ENCODE results near the gene SNX33.

SNX33 gene, protein sequence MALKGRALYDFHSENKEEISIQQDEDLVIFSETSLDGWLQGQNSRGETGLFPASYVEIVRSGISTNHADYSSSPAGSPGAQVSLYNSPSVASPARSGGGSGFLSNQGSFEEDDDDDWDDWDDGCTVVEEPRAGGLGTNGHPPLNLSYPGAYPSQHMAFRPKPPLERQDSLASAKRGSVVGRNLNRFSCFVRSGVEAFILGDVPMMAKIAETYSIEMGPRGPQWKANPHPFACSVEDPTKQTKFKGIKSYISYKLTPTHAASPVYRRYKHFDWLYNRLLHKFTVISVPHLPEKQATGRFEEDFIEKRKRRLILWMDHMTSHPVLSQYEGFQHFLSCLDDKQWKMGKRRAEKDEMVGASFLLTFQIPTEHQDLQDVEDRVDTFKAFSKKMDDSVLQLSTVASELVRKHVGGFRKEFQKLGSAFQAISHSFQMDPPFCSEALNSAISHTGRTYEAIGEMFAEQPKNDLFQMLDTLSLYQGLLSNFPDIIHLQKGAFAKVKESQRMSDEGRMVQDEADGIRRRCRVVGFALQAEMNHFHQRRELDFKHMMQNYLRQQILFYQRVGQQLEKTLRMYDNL

GRCh38 chr15:75647370-75648155 lies at the start of gene SNX33:
TSS of gene SNX33 (plus strand) at chr15:75647912. CDS start at chr15:75649103, 1,191 bp downstream.
- in situ Hi-C loops (cut with MboI; ENCODE audit: low sequenced_read_pairs) = loop anchor here (25.0 kb wide), 1 partner anchor 635 kb away; the partner anchor contains the start of gene PPCDC

- in situ Hi-C loops (cut with MboI; ENCODE audit: low sequenced_read_pairs) = no loop called here
Observed at GRCh38 chr15:75598361-75598760, 49.4 kb upstream of the SNX33 start.

DNA sequence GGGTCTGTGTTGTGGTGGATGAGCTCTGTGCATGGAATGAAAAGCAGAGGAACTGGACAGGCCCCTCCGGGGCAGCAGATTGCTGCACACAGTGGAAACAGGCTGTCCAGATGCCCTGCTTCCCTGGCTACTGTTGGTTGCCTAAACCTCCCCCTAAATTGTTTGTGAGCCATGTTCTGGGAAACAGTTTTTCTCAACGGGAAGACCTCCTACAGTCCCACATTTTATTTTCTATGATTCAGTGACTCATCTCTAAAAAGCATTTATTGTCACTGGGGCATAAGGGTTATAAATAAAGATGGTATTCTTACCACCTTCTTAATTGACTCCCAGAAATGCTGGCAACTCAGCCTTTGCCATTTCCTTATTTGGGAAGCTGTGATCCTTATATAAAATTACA lies 48.3 kb upstream of the SNX33 start:
- in situ Hi-C loops (cut with MboI; ENCODE audit: low sequenced_read_pairs) = no loop called here

- in situ Hi-C loops (cut with MboI; ENCODE audit: low sequenced_read_pairs) = no loop called here
Observed at GRCh38 chr15:75606026-75606425, 41.7 kb upstream of the SNX33 start.

GRCh38 chr15:75606711-75607699 lies 40.7 kb upstream of the SNX33 start:
- in situ Hi-C loops (cut with MboI; ENCODE audit: low sequenced_read_pairs) = no loop called here

GRCh38 chr15:75616766-75617165 lies 30.9 kb upstream of the SNX33 start:
- in situ Hi-C loops (cut with MboI; ENCODE audit: low sequenced_read_pairs) = no loop called here

- in situ Hi-C loops (cut with MboI; ENCODE audit: low sequenced_read_pairs) = no loop called here
Observed at GRCh38 chr15:75620058-75620820, 27.5 kb upstream of the SNX33 start.

DNA sequence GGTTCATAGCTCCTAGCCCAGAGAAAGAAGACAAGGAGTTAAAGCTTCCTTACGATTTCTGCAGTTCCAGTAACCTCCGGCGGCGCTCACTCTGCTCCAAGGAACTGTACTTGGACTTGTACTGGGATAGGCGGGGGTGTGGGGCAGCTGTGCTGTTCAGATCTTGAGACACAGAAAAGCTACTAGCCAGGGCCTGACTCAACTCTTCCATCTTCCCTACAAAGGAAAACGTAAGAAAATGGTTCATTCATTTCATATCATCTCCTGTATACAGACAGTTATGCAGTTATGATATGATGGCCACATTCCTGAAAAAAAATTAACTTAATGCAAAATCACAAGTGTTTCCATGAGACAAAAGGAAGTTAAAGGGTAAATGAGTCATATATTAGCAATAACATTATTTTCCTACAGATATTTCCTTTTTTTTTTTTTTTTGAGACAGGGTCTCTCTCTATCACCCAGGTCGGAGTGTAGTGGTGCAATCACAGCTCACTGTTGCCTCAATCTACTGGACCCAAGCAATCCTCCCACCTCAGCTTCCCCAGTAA lies 26.8 kb upstream of the SNX33 start:
- in situ Hi-C loops (cut with MboI; ENCODE audit: low sequenced_read_pairs) = no loop called here

DNA sequence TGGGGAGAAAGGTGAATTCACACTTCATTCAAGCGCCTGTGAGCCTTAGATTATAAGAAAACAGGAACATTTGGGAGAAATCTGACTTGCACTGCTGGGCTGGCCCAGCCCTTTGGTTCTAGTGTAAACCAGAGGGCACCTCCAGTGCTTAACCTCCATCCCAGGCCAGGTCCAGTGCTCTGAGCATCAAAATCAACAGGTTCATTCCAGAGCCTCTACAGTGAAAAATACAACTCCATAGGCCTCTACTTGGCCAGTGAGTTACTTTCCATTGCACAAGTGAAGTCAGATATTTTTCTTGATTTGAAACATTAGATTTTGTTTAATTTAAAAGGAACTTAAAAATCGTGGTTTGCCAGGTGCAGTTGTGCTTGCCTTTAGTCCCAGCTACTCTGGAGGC lies 25.2 kb upstream of the SNX33 start:
- in situ Hi-C loops (cut with MboI; ENCODE audit: low sequenced_read_pairs) = no loop called here

DNA sequence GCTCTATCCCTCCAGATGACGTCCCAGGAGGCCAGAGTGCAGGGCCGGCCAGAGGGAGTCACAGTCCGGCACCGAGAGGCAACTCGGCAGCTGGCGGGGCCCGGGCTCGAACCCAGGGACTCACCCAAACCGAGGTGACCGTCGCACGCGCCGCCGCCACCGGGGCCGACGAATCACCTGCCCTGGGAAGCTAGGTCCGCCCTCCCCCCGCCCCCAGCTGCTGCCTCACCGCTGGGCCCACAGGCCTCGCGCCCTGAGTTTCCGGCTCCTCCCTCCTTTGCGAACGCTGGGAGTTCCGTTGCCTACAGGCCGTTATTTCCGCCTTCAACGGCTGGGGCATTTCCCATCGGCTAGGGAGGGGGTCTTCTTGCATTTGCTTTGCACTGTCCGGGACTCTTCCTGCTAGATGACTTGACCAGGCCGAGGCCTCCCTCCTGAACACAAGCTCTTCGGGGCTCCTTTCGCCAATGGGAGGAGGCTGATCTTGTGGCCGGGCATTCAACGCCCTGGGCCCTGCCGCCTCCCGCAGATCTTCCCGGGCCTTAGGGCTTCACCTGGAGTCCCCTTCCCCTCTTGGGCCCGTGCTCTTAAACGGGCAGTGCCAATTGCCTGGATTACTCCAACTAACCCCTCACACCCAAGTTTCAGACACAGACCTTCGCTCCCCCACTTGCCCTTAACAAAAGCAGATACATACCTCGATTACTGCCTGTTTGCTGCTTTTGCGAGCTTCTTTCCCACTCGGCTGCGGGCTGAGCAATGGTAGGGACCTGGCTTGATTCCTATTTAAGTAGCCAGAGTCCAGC lies 22.0 kb upstream of the SNX33 start, which contains the start of gene SNUPN:
SNUPN (minus strand) TSS at position 184 of the 806 bp plus-strand sequence. CDS start 4,674 bp downstream, outside the sequence.
- in situ Hi-C loops (cut with MboI; ENCODE audit: low sequenced_read_pairs) = loop anchor here (25.0 kb wide), 1 partner anchor 613 kb away; the partner anchor contains the start of gene PPCDC

GRCh38 chr15:75631935-75632334 lies 15.8 kb upstream of the SNX33 start:
- in situ Hi-C loops (cut with MboI; ENCODE audit: low sequenced_read_pairs) = loop anchor here (25.0 kb wide), 1 partner anchor 620 kb away; the partner anchor contains the start of gene PPCDC

DNA sequence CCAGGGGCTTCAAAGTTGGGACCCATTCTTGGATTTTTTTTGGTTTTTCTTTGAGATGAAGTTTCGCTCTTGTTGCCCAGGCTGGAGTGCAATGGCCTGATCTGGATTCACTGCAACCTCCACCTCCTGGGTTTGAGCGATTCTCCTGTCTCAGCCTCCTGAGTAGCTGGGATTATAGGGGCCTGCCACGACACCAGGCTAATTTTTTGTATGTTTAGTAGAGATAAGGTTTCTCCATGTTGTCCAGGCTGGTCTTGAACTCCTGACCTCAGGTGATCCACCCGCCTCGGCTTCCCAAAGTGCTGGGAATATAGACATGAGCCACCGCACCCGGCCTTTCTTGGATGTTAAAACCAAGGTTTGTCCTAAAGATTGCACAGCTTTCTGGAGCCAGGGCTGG lies 13.8 kb upstream of the SNX33 start:
- in situ Hi-C loops (cut with MboI; ENCODE audit: low sequenced_read_pairs) = loop anchor here (25.0 kb wide), 1 partner anchor 622 kb away; the partner anchor contains the start of gene PPCDC

DNA sequence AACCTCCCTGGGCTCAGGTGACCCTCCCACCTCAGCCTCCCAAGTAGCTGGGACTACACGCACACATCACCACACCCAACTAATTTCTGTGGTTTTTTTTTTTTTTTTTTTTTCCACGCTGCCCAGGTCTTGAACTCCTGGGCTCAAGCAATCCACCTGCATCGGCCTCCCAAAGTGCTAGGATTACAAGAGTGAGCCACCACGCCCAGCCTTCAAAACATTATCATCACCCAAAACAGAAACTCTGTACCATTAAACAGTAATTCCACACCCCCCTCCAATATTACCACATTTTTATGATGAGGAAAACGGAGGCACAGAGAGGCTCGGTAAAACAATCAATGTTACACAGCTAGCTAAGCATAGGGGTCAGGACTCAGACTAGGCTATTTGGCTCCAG lies 11.7 kb upstream of the SNX33 start:
- in situ Hi-C loops (cut with MboI; ENCODE audit: low sequenced_read_pairs) = loop anchor here (25.0 kb wide), 1 partner anchor 624 kb away; the partner anchor contains the start of gene PPCDC

DNA sequence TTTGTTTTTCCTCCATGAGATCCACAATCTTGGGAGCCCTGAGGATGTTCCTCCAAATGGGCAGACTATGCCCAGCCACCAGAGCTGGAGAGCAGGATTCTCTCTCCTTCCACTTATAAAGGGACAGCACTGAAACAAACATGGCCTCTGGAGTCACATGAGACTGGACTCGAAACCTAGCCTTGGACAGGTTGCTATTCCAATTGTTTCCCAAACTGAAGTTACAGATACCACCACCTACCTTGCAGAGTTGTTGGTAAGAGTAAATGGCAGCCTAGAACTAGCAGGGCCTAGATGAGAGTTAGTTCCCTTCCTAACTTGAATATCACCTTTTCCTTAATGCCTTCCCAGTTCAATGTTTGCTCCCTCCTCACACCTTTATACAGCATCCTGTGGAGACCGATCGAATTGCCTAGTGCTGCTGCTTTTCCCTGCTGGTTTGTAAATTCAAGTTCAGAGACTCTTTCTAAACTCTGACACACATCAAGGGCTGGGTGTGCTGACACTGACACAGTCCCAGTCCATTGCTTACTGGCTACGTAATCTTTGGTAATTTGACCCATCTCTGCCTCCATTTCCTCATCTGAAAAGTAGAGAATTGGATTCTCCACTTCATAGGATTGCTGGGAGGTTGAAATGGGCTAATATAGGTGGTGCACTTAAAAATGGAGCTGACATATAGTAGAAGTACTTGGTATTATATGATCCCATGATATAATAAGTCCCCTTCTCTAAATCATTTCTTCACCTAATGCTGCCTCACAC lies 10.3 kb upstream of the SNX33 start:
- in situ Hi-C loops (cut with MboI; ENCODE audit: low sequenced_read_pairs) = loop anchor here (25.0 kb wide), 1 partner anchor 625 kb away; the partner anchor contains the start of gene PPCDC

DNA sequence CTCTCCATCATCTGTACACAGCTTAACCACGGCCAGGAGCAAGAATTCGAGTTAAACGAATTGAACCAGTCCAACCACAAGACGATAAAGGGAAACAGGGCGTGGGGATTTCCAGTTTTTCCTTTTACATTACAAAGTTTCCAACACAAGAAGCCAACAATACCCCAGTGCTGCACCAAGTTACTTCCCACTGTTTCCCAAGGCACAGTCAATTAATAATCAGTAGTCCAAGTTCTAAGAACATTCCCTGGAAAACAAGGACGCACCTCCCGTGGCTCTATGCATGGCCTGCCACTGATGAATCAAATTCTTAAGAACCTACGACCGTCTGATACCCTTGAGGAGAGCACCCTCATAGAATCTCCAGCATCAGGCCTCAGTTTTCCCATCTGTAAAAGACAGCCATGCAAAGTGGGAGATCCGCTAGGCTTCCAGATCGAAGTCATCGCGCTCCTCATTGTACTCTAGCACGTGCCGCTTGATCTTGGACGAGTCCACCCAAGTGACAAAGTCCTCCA lies 8.5 kb upstream of the SNX33 start:
- in situ Hi-C loops (cut with MboI; ENCODE audit: low sequenced_read_pairs) = loop anchor here (25.0 kb wide), 1 partner anchor 627 kb away; the partner anchor contains the start of gene PPCDC

GRCh38 chr15:75639709-75640482 lies 7.8 kb upstream of the SNX33 start, which contains the start of gene IMP3:
TSS of gene IMP3 (minus strand) at chr15:75640224. CDS start at chr15:75640168, 56 bp downstream.
- in situ Hi-C loops (cut with MboI; ENCODE audit: low sequenced_read_pairs) = loop anchor here (25.0 kb wide), 1 partner anchor 628 kb away; the partner anchor contains the start of gene PPCDC

Measured in HL-60/S4 (cell line).